ENCODE results near the gene TMEM183A. TPM values are rescaled to one million over a fixed set of nuclear protein-coding genes. Genes with fewer than 3 reads are reported as not detected.

The TMEM183A gene
- total and polyA plus RNA-seq, 9 of the 15 experiments (the other 6 are each of a cell fraction or from before 2014, with no cell fraction given) = 23.4 to 190 (median 124) TPM

DNA sequence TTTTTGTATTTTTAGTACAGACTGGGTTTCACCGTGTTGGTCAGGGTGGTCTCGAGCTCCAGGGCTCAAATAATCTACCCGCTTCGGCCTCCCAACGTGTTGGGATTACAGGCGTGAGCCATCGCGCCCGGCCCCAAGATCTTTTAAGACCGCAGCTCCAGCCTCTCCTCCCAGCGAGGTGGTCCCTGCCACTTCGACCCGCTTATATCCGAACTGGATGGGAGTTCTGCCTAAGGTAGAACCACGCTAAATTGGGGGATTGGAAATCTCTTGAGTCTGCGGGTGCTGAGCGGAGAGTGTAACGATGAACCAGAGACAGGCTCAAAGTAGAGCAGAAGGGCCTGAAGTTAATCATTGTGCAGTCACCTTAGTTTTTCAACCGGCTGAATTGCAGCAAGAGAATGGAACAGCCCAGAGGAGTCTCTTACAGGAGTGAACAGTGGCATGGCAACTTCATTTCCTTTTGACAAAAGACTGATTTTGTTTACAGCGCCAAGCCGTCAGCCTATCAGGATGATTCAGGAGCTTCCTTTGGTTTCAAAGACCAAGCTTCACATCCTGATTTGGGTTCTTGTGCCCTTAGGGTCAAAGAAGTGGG, 39.4 kb upstream of the TMEM183A start (continued):
- TF ChIP-seq TGIF2 (CRISPR knock-in tag; IDR thresholded peaks at IDR 0.05) (no peak), DPF2 (IDR thresholded peaks at IDR 0.05) (peak; percentile 33; the same call in 1 of the 2 replicates), NCOA2 (IDR thresholded peaks at IDR 0.05; ENCODE audit: partially characterized antibody in 2 of 2) (no peak), ATF1 (CRISPR knock-in tag; IDR thresholded peaks at IDR 0.05) (no peak), ATF1 (tag; IDR thresholded peaks at IDR 0.05) (no peak), SRF (CRISPR knock-in tag; IDR thresholded peaks at IDR 0.05) (0 out of 4 replicates have a peak, but pooled peaks of 1 of the 2 experiments have one; percentile 27), ZNF274 (IDR thresholded peaks at IDR 0.05; ENCODE audit: borderline replicate concordance, low read depth, low read length) (no peak), GTF2A2 (tag; IDR thresholded peaks at IDR 0.05) (no peak), ETV1 (tag; conservative IDR thresholded peaks at IDR 0.05; ENCODE audit: low read depth) (no peak), RAD51 (IDR thresholded peaks at IDR 0.05; ENCODE audit: borderline replicate concordance, low read depth) (no peak)
- TF ChIP-seq, protein P1, sequence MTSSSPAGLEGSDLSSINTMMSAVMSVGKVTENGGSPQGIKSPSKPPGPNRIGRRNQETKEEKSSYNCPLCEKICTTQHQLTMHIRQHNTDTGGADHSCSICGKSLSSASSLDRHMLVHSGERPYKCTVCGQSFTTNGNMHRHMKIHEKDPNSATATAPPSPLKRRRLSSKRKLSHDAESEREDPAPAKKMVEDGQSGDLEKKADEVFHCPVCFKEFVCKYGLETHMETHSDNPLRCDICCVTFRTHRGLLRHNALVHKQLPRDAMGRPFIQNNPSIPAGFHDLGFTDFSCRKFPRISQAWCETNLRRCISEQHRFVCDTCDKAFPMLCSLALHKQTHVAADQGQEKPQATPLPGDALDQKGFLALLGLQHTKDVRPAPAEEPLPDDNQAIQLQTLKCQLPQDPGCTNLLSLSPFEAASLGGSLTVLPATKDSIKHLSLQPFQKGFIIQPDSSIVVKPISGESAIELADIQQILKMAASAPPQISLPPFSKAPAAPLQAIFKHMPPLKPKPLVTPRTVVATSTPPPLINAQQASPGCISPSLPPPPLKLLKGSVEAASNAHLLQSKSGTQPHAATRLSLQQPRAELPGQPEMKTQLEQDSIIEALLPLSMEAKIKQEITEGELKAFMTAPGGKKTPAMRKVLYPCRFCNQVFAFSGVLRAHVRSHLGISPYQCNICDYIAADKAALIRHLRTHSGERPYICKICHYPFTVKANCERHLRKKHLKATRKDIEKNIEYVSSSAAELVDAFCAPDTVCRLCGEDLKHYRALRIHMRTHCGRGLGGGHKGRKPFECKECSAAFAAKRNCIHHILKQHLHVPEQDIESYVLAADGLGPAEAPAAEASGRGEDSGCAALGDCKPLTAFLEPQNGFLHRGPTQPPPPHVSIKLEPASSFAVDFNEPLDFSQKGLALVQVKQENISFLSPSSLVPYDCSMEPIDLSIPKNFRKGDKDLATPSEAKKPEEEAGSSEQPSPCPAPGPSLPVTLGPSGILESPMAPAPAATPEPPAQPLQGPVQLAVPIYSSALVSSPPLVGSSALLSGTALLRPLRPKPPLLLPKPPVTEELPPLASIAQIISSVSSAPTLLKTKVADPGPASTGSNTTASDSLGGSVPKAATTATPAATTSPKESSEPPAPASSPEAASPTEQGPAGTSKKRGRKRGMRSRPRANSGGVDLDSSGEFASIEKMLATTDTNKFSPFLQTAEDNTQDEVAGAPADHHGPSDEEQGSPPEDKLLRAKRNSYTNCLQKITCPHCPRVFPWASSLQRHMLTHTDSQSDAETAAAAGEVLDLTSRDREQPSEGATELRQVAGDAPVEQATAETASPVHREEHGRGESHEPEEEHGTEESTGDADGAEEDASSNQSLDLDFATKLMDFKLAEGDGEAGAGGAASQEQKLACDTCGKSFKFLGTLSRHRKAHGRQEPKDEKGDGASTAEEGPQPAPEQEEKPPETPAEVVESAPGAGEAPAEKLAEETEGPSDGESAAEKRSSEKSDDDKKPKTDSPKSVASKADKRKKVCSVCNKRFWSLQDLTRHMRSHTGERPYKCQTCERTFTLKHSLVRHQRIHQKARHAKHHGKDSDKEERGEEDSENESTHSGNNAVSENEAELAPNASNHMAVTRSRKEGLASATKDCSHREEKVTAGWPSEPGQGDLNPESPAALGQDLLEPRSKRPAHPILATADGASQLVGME (CRISPR knock-in tag; IDR thresholded peaks at IDR 0.05) = no peak
- TF ChIP-seq, protein P2, sequence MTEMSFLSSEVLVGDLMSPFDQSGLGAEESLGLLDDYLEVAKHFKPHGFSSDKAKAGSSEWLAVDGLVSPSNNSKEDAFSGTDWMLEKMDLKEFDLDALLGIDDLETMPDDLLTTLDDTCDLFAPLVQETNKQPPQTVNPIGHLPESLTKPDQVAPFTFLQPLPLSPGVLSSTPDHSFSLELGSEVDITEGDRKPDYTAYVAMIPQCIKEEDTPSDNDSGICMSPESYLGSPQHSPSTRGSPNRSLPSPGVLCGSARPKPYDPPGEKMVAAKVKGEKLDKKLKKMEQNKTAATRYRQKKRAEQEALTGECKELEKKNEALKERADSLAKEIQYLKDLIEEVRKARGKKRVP (CRISPR knock-in tag; IDR thresholded peaks at IDR 0.05) = 0 out of 2 replicates have a peak, but pooled peaks have one; percentile 34
- TF ChIP-seq, protein P3, sequence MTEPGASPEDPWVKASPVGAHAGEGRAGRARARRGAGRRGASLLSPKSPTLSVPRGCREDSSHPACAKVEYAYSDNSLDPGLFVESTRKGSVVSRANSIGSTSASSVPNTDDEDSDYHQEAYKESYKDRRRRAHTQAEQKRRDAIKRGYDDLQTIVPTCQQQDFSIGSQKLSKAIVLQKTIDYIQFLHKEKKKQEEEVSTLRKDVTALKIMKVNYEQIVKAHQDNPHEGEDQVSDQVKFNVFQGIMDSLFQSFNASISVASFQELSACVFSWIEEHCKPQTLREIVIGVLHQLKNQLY (CRISPR knock-in tag; conservative IDR thresholded peaks at IDR 0.05) = no peak
- TF ChIP-seq, protein P4, sequence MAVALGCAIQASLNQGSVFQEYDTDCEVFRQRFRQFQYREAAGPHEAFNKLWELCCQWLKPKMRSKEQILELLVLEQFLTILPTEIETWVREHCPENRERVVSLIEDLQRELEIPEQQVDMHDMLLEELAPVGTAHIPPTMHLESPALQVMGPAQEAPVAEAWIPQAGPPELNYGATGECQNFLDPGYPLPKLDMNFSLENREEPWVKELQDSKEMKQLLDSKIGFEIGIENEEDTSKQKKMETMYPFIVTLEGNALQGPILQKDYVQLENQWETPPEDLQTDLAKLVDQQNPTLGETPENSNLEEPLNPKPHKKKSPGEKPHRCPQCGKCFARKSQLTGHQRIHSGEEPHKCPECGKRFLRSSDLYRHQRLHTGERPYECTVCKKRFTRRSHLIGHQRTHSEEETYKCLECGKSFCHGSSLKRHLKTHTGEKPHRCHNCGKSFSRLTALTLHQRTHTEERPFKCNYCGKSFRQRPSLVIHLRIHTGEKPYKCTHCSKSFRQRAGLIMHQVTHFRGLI (CRISPR knock-in tag; IDR thresholded peaks at IDR 0.05) = no peak
- TF ChIP-seq, protein P5, sequence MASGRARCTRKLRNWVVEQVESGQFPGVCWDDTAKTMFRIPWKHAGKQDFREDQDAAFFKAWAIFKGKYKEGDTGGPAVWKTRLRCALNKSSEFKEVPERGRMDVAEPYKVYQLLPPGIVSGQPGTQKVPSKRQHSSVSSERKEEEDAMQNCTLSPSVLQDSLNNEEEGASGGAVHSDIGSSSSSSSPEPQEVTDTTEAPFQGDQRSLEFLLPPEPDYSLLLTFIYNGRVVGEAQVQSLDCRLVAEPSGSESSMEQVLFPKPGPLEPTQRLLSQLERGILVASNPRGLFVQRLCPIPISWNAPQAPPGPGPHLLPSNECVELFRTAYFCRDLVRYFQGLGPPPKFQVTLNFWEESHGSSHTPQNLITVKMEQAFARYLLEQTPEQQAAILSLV (tag; IDR thresholded peaks at IDR 0.05) = no peak
- TF ChIP-seq, protein P6, sequence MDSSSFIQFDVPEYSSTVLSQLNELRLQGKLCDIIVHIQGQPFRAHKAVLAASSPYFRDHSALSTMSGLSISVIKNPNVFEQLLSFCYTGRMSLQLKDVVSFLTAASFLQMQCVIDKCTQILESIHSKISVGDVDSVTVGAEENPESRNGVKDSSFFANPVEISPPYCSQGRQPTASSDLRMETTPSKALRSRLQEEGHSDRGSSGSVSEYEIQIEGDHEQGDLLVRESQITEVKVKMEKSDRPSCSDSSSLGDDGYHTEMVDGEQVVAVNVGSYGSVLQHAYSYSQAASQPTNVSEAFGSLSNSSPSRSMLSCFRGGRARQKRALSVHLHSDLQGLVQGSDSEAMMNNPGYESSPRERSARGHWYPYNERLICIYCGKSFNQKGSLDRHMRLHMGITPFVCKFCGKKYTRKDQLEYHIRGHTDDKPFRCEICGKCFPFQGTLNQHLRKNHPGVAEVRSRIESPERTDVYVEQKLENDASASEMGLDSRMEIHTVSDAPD (CRISPR knock-in tag; IDR thresholded peaks at IDR 0.05) = no peak
